Activated naive CD8-positive, alpha-beta T cell treated with anti-CD3 and anti-CD28 coated beads, Interleukin-2, amount 10 ng/mL, durations not matched to agents 7 days and 5 days (primary cell): ENCODE measurements around the gene IGFBP7. TPM values are rescaled to one million over a fixed set of nuclear protein-coding genes. Genes with fewer than 3 reads are reported as not detected.

Source experiments
- ATAC-seq: fragments of 150-1000 bp; cut with Tn5 transposase; one replicate; pipeline ENCODE4 v1.10.0; 2021; ENCODE audit warnings: low read depth, moderate library complexity
- POLR2A ChIA-PET: fragments of 350-600 bp; sonication (Branson Sonifier 250); formaldehyde crosslinking; loops from one replicate; lab custom pipeline; 2021; ENCODE audit warnings: antibody characterized with exemption; lab: Charles Lee
- DNase-seq: peaks from one replicate; pipeline ENCODE4 v3.0.0; 2021
- H3K27ac Mint-ChIP-seq: one replicate; pipeline ENCODE4 v1.8.0; 2022; ENCODE audit warnings: mild to moderate bottlenecking, mixed read lengths
- H3K27me3 Mint-ChIP-seq: one replicate; pipeline ENCODE4 v1.8.0; 2022; ENCODE audit warnings: mild to moderate bottlenecking, moderate library complexity, mixed read lengths
- H3K36me3 Mint-ChIP-seq: one replicate; pipeline ENCODE4 v1.8.0; 2021; ENCODE audit warnings: mild to moderate bottlenecking, mixed read lengths
- H3K4me1 Mint-ChIP-seq: one replicate; pipeline ENCODE4 v1.8.0; 2021; ENCODE audit warnings: mixed read lengths
- H3K4me3 Mint-ChIP-seq: one replicate; pipeline ENCODE4 v1.8.0; 2022; ENCODE audit warnings: mild to moderate bottlenecking, moderate library complexity, mixed read lengths
- H3K9me3 Mint-ChIP-seq: one replicate; pipeline ENCODE4 v1.8.0; 2021; ENCODE audit warnings: mixed read lengths
- total RNA-seq, 2 experiments: library from RNA; stranded (reverse); gene quantifications; one replicate each; pipeline ENCODE4 v1.2.3, GENCODE V29; 2021

IGFBP7 gene
- total RNA-seq, 2 experiments from 2014 or later: 0.28 TPM; not detected in 1

GRCh38 chr4:57098415-57098814, 11.8 kb downstream of the IGFBP7 start:
- DNase-seq (no peak), ATAC-seq (no peak)
- POLR2A ChIA-PET: no interaction called here
- H3K27me3 Mint-ChIP-seq: peaks cover 22% of the 10 kb centered on the region
- no peak overlapping the region for H3K27ac Mint-ChIP-seq
- H3K4me1 Mint-ChIP-seq: no peaks in the 10 kb centered on the region
- H3K36me3 Mint-ChIP-seq: no peaks in the 10 kb centered on the region
- no peaks in the 10 kb centered on the region for H3K9me3 Mint-ChIP-seq
- no peak overlapping the region for H3K4me3 Mint-ChIP-seq

DNA sequence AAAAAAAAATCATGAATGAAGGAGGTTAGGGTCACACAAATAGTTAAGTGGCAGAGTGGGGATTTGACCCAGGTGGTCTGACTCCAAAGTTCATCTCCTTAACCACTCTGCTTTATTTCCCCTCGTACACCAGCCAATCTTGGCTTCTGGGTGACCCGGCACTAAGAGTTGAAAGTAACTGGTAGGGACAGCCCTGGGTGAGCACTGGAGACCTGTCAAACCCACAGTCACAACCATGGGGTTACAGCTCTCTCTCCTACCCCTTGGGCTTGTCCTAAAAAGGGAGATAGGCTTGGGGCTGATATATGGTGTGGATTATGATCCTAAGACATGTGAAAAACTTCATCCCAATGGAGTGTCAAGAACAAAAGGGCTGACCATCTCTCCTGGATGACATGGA, 12.5 kb downstream of the IGFBP7 start:
- Mint-ChIP-seq H3K9me3 (no peaks in the 10 kb centered on the region), H3K36me3 (no peaks in the 10 kb centered on the region), H3K4me1 (no peaks in the 10 kb centered on the region), H3K27ac (no peak overlapping the region), H3K4me3 (no peak overlapping the region), H3K27me3 (peaks cover 23% of the 10 kb centered on the region)
- POLR2A ChIA-PET: no interaction called here
- ATAC-seq: no peak
- no peak for DNase-seq

DNA sequence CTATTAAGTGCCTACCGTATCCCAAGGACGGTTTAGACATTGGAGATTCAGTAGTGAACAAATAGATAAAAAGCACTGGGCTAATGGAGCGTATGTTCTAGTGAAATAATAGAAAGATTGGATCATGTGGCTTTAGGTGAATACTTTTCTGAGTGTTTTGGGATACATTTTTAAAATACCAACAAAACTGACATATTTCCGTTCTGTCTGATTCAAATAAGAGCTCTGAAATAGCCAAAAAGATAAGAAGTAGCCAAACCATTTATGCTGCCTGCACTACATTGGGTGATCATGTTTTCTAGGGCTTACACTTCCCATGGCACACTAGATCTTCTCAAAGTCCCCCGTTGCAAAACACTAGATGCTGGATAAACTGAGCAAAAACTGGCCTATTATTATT, 14.2 kb downstream of the IGFBP7 start:
- H3K4me3 Mint-ChIP-seq: no peak overlapping the region
- H3K36me3 Mint-ChIP-seq: no peaks in the 10 kb centered on the region
- no peak overlapping the region for H3K27ac Mint-ChIP-seq
- no peaks in the 10 kb centered on the region for H3K9me3 Mint-ChIP-seq
- POLR2A ChIA-PET: no interaction called here
- H3K27me3 Mint-ChIP-seq: peaks cover 23% of the 10 kb centered on the region
- DNase-seq: no peak
- no peak for ATAC-seq
- H3K4me1 Mint-ChIP-seq: no peaks in the 10 kb centered on the region

GRCh38 chr4:57095245-57095644, 14.9 kb downstream of the IGFBP7 start:
- peaks cover 30% of the 10 kb centered on the region for H3K27me3 Mint-ChIP-seq
- no peak for DNase-seq
- no peaks in the 10 kb centered on the region for H3K36me3 Mint-ChIP-seq
- POLR2A ChIA-PET: no interaction called here
- H3K4me3 Mint-ChIP-seq: no peak overlapping the region
- no peaks in the 10 kb centered on the region for H3K9me3 Mint-ChIP-seq
- ATAC-seq: no peak
- H3K27ac Mint-ChIP-seq: no peak overlapping the region
- H3K4me1 Mint-ChIP-seq: no peaks in the 10 kb centered on the region

DNA sequence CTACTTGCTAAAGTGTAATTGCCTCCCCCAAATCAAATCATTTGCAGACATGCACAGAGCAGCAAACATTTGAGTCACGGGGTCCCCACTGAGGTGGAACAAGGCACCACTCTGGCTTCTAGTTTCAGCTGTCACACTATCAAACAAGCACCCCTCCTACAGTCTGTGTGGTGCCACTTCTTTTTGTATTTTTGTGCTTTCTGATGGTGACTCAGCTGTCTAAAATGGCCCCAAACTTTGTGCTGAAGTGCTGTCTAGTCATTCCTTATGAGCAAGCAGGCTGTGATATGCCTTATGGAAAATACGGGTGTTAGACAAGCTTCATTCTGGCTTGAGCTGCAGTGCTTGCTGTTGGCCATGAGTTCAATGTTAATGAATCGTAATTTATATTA, 15.4 kb downstream of the IGFBP7 start:
- no peaks in the 10 kb centered on the region for H3K9me3 Mint-ChIP-seq
- H3K27ac Mint-ChIP-seq: no peak overlapping the region
- ATAC-seq (no peak), DNase-seq (no peak)
- H3K4me3 Mint-ChIP-seq: no peak overlapping the region
- H3K4me1 Mint-ChIP-seq: no peaks in the 10 kb centered on the region
- H3K27me3 Mint-ChIP-seq: peaks cover 30% of the 10 kb centered on the region
- no peaks in the 10 kb centered on the region for H3K36me3 Mint-ChIP-seq
- POLR2A ChIA-PET: no interaction called here

GRCh38 chr4:57093845-57094831, 16.0 kb downstream of the IGFBP7 start:
- ATAC-seq (no peak), DNase-seq (no peak)
- no peaks in the 10 kb centered on the region for H3K4me1 Mint-ChIP-seq
- H3K27ac Mint-ChIP-seq: no peak overlapping the region
- H3K9me3 Mint-ChIP-seq: no peaks in the 10 kb centered on the region
- no peak overlapping the region for H3K4me3 Mint-ChIP-seq
- H3K36me3 Mint-ChIP-seq: no peaks in the 10 kb centered on the region
- H3K27me3 Mint-ChIP-seq: peaks cover 35% of the 10 kb centered on the region
- POLR2A ChIA-PET: no interaction called here

DNA sequence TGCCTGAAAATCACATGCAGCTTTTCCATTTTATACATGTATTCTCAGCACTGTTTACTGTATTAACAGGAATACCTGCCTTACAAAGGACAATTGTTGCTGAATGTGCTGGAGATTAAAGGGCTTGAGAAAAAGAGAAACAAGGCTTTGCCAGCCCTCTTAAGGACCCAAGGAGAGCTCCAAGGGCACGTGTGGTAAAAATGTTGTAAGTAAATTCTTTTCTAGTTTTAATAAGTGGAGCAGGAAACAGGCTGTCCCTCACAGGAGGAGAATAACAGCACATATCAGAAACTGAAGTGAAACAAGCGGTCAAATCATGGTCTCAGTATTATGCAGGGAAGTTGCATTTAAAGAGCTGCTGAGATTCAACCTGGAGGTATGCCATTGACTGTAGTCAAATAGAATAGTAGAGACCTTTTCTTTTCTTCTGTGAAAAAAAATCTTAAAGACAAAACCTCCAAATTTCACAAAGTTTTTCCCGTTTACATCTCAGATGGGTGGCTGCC, 18.5 kb downstream of the IGFBP7 start:
- POLR2A ChIA-PET: no interaction called here
- H3K9me3 Mint-ChIP-seq: no peaks in the 10 kb centered on the region
- peaks cover 27% of the 10 kb centered on the region for H3K27me3 Mint-ChIP-seq
- DNase-seq: no peak
- H3K4me1 Mint-ChIP-seq: no peaks in the 10 kb centered on the region
- H3K36me3 Mint-ChIP-seq: no peaks in the 10 kb centered on the region
- no peak for ATAC-seq
- no peak overlapping the region for H3K4me3 Mint-ChIP-seq
- H3K27ac Mint-ChIP-seq: no peak overlapping the region

GRCh38 chr4:57090079-57090478, 20.1 kb downstream of the IGFBP7 start:
- POLR2A ChIA-PET: no interaction called here
- Mint-ChIP-seq H3K4me3 (no peak overlapping the region), H3K4me1 (no peaks in the 10 kb centered on the region), H3K27ac (no peak overlapping the region), H3K36me3 (no peaks in the 10 kb centered on the region), H3K9me3 (no peaks in the 10 kb centered on the region), H3K27me3 (peaks cover 26% of the 10 kb centered on the region)
- no peak for DNase-seq
- no peak for ATAC-seq

- Mint-ChIP-seq H3K9me3 (no peaks in the 10 kb centered on the region), H3K27ac (no peak overlapping the region), H3K4me3 (no peak overlapping the region), H3K27me3 (peaks cover 29% of the 10 kb centered on the region), H3K4me1 (no peaks in the 10 kb centered on the region), H3K36me3 (no peaks in the 10 kb centered on the region)
- no peak for ATAC-seq
- no peak for DNase-seq
- POLR2A ChIA-PET: no interaction called here
Observed at GRCh38 chr4:57089549-57089948, 20.6 kb downstream of the IGFBP7 start.

GRCh38 chr4:57086031-57086723, 24.0 kb downstream of the IGFBP7 start:
- Mint-ChIP-seq H3K27me3 (peaks cover 25% of the 10 kb centered on the region), H3K27ac (no peak overlapping the region), H3K9me3 (no peaks in the 10 kb centered on the region), H3K4me1 (no peaks in the 10 kb centered on the region), H3K36me3 (no peaks in the 10 kb centered on the region), H3K4me3 (no peak overlapping the region)
- POLR2A ChIA-PET: no interaction called here
- DNase-seq: no peak
- no peak for ATAC-seq

DNA sequence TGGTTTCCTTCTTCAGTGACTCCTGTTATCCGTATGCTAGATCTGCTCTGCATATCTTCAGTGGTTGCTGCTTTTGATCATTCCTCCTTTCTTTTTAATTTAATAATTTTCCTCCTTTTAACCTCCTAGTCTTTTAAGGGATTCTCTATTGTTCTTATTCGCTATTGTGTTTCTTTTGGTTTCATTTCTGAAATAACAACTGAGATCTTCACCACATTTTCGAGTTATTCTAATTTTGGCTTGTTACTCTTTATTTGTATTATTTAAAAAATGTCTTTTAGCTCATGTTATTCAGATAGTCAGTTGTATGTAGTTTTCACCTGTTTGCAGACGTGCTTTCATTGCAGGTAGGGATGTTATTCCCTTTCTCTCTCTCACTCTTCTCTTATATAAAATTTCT, 24.9 kb downstream of the IGFBP7 start:
- H3K27me3 Mint-ChIP-seq: peaks cover 17% of the 10 kb centered on the region
- no peak for ATAC-seq
- no peaks in the 10 kb centered on the region for H3K4me1 Mint-ChIP-seq
- H3K9me3 Mint-ChIP-seq: no peaks in the 10 kb centered on the region
- no peak for DNase-seq
- H3K27ac Mint-ChIP-seq: no peak overlapping the region
- H3K36me3 Mint-ChIP-seq: no peaks in the 10 kb centered on the region
- no peak overlapping the region for H3K4me3 Mint-ChIP-seq
- POLR2A ChIA-PET: no interaction called here

DNA sequence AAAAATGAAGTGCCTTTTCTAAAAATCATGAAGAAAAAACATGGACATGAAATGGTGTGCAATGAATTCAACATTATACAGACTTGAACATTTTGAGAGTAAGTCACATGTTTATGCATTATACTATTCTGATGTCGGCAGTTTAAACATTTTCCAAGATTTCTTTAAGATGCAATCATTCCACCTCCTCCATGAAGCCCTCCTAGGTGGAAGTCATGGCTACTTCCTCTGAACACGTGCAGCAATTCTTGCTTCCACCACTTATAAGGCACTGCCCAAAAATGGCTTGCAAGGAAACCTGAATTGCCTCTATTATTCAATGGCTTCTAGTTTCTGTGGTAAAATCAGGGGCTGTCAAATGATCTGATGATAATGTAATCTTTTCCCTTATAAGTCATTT, 25.8 kb downstream of the IGFBP7 start:
- ATAC-seq: no peak
- Mint-ChIP-seq H3K9me3 (no peaks in the 10 kb centered on the region), H3K4me3 (no peak overlapping the region), H3K27me3 (peaks cover 12% of the 10 kb centered on the region), H3K4me1 (no peaks in the 10 kb centered on the region), H3K36me3 (no peaks in the 10 kb centered on the region), H3K27ac (no peak overlapping the region)
- DNase-seq: no peak
- POLR2A ChIA-PET: no interaction called here

GRCh38 chr4:57083090-57083489, 27.1 kb downstream of the IGFBP7 start:
- H3K9me3 Mint-ChIP-seq: no peaks in the 10 kb centered on the region
- no peaks in the 10 kb centered on the region for H3K4me1 Mint-ChIP-seq
- DNase-seq: no peak
- H3K36me3 Mint-ChIP-seq: no peaks in the 10 kb centered on the region
- no peak overlapping the region for H3K4me3 Mint-ChIP-seq
- no peak overlapping the region for H3K27ac Mint-ChIP-seq
- H3K27me3 Mint-ChIP-seq: peaks cover 16% of the 10 kb centered on the region
- POLR2A ChIA-PET: no interaction called here
- no peak for ATAC-seq
